HEK293T (cell line): Measurements from ENCODE around the gene OR1A1.

Experiments used
- BHLHE40 ChIP-seq: fragments of 450-650 bp; IDR thresholded peaks from 2 replicates; pipeline ENCODE4 v1.6.1; 2016; ENCODE audit warnings: mild to moderate bottlenecking, moderate library complexity, borderline replicate concordance
- FOXM1 ChIP-seq: fragments of 450-650 bp; IDR thresholded peaks from 2 replicates; pipeline ENCODE4 v1.6.1; 2017; ENCODE audit warnings: mild to moderate bottlenecking, borderline replicate concordance
- SP1 ChIP-seq: fragments of 450-650 bp; IDR thresholded peaks from 2 replicates; pipeline ENCODE4 v1.6.1; 2017
- TARDBP ChIP-seq: fragments of 450-650 bp; IDR thresholded peaks from 2 replicates; pipeline ENCODE4 v1.6.1; 2016

DNA sequence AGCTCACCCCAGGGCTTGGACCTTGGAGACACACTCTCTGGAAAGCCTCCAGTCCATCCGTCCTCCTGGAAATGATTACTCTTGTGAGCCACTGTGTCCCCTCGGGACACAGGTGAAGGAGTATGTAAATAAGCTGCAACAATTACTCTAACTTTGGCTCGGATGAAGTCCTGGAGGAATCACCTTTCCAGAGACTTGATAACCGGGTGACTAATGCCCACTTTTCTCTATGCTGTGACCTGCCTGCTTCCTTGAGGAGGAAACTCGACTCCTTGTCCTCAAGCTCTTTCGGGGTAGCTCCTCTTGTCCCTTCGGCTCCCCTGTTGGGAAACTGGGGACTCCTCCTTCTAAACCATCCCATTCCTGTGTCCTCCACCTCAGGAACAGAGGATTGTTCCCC lies at the start of gene OR1A1:
- TF ChIP-seq BHLHE40 (no peak), FOXM1 (no peak), SP1 (no peak), TARDBP (no peak)
